ENCODE results near the gene RAET1E. TPM values are rescaled to one million over a fixed set of nuclear protein-coding genes. Genes with fewer than 3 reads are reported as not detected.
"Not testable (repeated sequence)": the region's sequence is repeated elsewhere in the genome, so short reads cannot be mapped to it uniquely, and the experiment has no call there.

Gene RAET1E
- total and polyA plus RNA-seq, 12 donors: 0.15 to 1.4 (median 0.41) TPM; not detected in 3

DNA sequence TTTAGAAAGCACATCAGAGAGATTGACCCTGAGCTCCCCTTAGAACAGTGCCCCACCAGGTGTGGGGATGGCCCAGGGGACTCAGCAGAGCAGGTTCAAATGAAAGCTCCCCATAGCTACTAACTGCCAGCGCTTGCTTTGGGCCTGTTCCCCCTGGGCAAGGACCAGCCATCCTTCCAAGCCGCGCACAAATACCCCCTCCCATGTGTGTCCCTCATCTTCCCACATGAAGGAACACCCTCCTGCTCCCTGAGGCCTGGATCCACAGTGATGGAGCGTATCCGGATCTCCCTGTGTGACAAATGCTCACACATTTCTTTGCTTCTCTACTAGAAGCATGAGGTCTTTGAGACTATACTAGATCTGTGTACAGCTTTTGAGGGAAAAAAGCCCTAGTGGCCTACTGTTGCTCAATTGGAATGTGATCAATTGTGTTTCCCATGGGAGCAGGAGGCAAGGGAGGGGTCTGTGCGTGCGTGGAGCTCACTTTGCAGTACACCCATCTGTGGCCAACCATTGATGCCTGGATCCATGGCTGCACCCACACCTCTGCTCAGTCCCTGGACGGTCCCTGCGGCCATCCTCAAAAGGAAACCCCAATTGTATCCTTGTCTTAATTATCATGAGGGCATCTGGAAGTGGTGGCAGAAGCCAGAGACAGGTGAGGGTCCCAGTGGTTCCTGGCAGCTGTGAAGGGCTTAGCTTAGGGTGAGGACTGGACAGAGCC, 26.5 kb upstream of the RAET1E start:
- Histone ChIP-seq H3K36me3 (no peaks in the 10 kb centered on the region), H3K27me3 (peaks cover 0 to 75% (median 10%) of the 10 kb centered on the region in 7 donors), H3K9me3 (no peaks in the 10 kb centered on the region), H3K27ac (no peak overlapping the region), H3K4me3 (no peak overlapping the region), H3K4me1 (peaks cover 3 to 33% (median 23%) of the 10 kb centered on the region in 9 donors)
- intact Hi-C loops (cut with DNase I): loop anchor here in 7 of 10 donors (2.0 to 10.0 kb wide), 5 partner anchors 28 to 380 kb away; partner anchors contain the start of gene PPIL4 (in 1 of the 7)
- ATAC-seq (no peak), DNase-seq (no peak)
- 75 to 82% methylated on average over 9 of the region's 9 CpGs for WGBS, 2 donors
- TF ChIP-seq, protein P1, sequence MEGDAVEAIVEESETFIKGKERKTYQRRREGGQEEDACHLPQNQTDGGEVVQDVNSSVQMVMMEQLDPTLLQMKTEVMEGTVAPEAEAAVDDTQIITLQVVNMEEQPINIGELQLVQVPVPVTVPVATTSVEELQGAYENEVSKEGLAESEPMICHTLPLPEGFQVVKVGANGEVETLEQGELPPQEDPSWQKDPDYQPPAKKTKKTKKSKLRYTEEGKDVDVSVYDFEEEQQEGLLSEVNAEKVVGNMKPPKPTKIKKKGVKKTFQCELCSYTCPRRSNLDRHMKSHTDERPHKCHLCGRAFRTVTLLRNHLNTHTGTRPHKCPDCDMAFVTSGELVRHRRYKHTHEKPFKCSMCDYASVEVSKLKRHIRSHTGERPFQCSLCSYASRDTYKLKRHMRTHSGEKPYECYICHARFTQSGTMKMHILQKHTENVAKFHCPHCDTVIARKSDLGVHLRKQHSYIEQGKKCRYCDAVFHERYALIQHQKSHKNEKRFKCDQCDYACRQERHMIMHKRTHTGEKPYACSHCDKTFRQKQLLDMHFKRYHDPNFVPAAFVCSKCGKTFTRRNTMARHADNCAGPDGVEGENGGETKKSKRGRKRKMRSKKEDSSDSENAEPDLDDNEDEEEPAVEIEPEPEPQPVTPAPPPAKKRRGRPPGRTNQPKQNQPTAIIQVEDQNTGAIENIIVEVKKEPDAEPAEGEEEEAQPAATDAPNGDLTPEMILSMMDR (IDR thresholded peaks at IDR 0.05): no peak

DNA sequence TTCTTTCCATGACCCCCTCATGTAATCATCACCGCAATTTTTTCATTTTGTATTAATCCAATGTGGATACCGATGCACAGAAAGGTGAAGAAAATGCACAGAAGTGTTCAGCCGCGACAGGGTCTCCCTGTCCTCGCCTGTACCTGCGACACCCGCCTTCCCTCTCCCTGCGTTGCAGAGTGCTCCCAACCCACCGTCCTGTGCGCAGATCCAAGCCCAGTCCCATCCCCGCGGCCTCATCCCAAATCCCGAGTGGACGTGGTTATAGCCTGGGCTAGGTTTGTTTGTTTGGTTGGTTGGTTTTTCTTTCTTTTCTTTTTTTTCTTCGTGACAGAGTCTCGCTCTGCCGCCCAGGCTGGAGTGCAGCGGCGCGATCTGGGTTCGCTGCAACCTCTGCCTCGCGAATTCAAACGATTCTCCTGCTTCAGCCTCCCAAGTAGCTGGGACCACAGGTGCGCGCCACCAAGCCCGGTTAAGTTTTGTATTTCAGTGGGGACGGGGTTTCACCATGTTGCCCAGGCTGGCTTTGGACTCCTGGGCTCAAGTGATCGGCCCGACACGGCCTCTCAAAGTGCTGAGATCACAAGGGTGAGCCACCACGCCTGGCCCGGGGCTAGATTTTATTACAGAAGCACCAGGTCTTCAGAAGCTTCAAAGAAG, 25.5 kb upstream of the RAET1E start:
- intact Hi-C loops (cut with DNase I): loop anchor here in 6 of 10 donors (5.0 to 10.0 kb wide), 3 partner anchors 91 to 379 kb away; partner anchors contain the start of gene PPIL4 (in 1 of the 6)
- DNase-seq (no peak), ATAC-seq (peak in 1 of 8 donors; percentile 0)
- TF ChIP-seq, protein P1 (IDR thresholded peaks at IDR 0.05): no peak
- Histone ChIP-seq H3K4me1 (peaks cover 3 to 33% (median 23%) of the 10 kb centered on the region in 9 donors), H3K27ac (no peak overlapping the region), H3K27me3 (peaks cover 0 to 66% (median under 1%) of the 10 kb centered on the region in 7 donors), H3K4me3 (peak overlapping the region in 9 of 10 donors; percentile 36 to 67 (median 60)), H3K36me3 (no peaks in the 10 kb centered on the region), H3K9me3 (no peaks in the 10 kb centered on the region)
- WGBS, 2 donors: 25% methylated on average over 33 of the region's 33 CpGs

DNA sequence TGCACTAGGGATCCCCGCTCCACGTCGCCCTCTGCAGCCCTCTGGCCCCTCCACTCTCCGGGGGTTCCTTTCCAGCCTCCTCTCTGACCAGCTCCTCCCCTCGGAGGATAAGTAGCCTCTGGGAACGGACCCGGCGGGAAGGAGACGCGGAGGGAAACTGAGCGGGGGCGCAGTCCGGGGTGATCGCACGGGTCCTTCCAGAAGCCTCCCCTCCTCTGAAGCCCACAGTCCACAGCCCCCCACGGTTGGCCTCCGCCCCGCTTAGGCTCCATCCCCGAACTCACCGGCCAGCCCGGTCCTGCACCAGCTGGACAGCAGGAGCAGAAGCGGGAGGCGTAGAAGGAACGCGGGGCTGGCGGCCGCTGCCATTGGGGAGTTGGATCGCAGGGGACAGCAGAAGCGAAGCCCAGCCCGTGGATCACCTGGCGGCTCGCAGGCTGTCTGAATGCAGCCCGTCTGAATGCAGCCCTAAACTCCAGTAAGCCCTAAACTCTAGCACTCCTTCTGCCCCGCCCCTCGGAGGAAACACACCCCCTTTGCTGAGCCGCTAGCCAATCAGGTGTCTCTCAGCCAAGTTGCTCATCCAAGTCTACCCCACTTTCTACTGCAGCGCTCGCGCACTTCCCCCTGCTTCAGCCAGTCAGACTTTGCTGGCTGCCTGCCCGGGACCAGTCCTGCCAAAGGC, 24.9 kb upstream of the RAET1E start, which contains the start of gene RAET1G:
Gene RAET1G, minus strand, starts transcription at position 480 of the 685 bp plus-strand sequence. Its CDS starts 111 bp downstream, at position 369.
- DNase-seq (peak; percentile 88 to 93), ATAC-seq (peak; percentile 82 to 92 (median 88))
- TF ChIP-seq, protein P1 (IDR thresholded peaks at IDR 0.05): no peak
- H3K4me1 ChIP-seq: peaks cover 3 to 33% (median 23%) of the 10 kb centered on the region in 9 donors
- H3K27ac ChIP-seq: no peak within 1 kb of the TSS
- H3K36me3 ChIP-seq: no peaks in the 10 kb centered on the region
- 0% methylated on average over 40 of the region's 40 CpGs for WGBS, 2 donors
- intact Hi-C loops (cut with DNase I): loop anchor here in 6 of 10 donors (5.0 to 10.0 kb wide), 3 partner anchors 90 to 378 kb away; partner anchors contain the start of gene PPIL4 (in 1 of the 6)
- no peaks in the 10 kb centered on the region for H3K9me3 ChIP-seq
- H3K4me3 ChIP-seq: peak within 1 kb of the TSS in 9 of 10 donors; percentile 36 to 67 (median 60)
- peaks cover 0 to 61% (median 0%) of the 10 kb centered on the region in 7 donors for H3K27me3 ChIP-seq

DNA sequence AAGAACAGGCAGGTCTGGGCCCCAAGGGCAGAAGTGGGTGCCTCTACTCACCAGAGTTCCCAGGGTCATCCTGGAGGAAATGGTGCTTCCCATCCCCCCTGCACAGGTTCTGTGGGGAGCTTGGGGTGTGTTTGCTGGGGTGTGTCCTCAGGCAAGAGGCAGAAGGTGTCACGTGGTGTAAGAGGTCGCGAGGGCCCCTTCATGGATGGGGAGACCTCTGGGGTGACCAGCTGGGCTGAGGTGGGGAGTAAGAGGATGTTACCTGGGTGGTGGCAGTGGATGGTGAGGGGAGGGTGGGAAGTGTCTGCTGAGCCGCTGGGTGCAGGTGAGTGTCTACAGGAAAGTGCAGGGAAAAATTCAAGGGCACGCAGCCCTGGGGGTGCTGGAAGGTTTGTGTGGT, 24.2 kb upstream of the RAET1E start:
- DNase-seq: not testable (repeated sequence)

More for the DNA sequence above, 24.2 kb upstream of the RAET1E start:
- not testable (repeated sequence) for H3K27ac ChIP-seq, ATAC-seq, H3K9me3 ChIP-seq, H3K36me3 ChIP-seq
- peaks cover 3 to 33% (median 23%) of the 10 kb centered on the region in 9 donors for H3K4me1 ChIP-seq
- H3K27me3 ChIP-seq: peaks cover 0 to 56% (median 0%) of the 10 kb centered on the region in 7 donors
- H3K4me3 ChIP-seq: peak overlapping the region in 5 of 10 donors; percentile 59 to 67 (median 60)
- WGBS, 2 donors: 31 to 45% methylated on average over 5 of the region's 5 CpGs
- intact Hi-C loops (cut with DNase I): loop anchor here in 6 of 10 donors (5.0 to 10.0 kb wide), 3 partner anchors 90 to 377 kb away; partner anchors contain the start of gene PPIL4 (in 1 of the 6)

Data from heart right ventricle (tissue), 16 donors.